Liver (tissue), 3 donors: ENCODE measurements around the gene NOP14.

Experiments used
- RAD21 ChIP-seq, 2 donors: IDR thresholded peaks; 2 replicates each; pipeline ENCODE4 v1.6.1; 2016; ENCODE audit warnings: antibody characterized with exemption in 2 of 2, mild to moderate bottlenecking in 2 of 2
- ZBTB33 ChIP-seq: IDR thresholded peaks from 2 replicates; pipeline ENCODE4 v1.6.1; 2016; ENCODE audit warnings: antibody characterized with exemption
- TF ChIP-seq, protein P1 (sequence below): fragments of 150-350 bp; IDR thresholded peaks from 2 replicates; pipeline ENCODE4 v1.5.1; 2017; ENCODE audit warnings: improper control_type of control experiment, low read depth, low read length; ENCODE audit not compliant: missing input control
- donor health status: healthy.
- donor health status: healthy.

DNA sequence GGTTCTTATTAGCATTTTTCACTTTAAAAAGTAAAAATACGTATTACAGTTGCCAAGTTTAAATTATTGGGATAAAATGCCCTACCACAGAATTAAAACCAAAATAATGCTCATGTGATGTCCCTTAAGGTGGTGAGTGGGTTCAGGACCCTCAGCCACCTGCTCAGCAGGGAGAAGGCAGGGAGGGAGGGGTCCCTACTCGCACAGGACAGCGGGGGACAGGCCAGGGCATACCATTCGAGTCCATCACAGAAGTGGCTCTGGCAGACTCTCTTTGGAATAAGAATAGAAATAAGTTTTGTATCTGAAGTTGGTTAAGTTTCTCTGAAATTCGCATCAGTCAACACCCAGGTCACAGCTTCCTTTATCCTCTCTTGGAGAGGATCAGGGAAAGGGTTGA is 37.7 kb downstream of the NOP14 start:
- TF ChIP-seq, protein P1, sequence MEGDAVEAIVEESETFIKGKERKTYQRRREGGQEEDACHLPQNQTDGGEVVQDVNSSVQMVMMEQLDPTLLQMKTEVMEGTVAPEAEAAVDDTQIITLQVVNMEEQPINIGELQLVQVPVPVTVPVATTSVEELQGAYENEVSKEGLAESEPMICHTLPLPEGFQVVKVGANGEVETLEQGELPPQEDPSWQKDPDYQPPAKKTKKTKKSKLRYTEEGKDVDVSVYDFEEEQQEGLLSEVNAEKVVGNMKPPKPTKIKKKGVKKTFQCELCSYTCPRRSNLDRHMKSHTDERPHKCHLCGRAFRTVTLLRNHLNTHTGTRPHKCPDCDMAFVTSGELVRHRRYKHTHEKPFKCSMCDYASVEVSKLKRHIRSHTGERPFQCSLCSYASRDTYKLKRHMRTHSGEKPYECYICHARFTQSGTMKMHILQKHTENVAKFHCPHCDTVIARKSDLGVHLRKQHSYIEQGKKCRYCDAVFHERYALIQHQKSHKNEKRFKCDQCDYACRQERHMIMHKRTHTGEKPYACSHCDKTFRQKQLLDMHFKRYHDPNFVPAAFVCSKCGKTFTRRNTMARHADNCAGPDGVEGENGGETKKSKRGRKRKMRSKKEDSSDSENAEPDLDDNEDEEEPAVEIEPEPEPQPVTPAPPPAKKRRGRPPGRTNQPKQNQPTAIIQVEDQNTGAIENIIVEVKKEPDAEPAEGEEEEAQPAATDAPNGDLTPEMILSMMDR, result no peak
- no peak for TF ChIP-seq ZBTB33
- TF ChIP-seq RAD21 (IDR thresholded peaks at IDR 0.05), result no peak
